Measurements from ENCODE around the gene NEK1. TPM values are rescaled to one million over a fixed set of nuclear protein-coding genes. Genes with fewer than 3 reads are reported as not detected.

Gene NEK1
- total RNA-seq, 1 experiment from 2014 or later: 10.3 TPM

DNA sequence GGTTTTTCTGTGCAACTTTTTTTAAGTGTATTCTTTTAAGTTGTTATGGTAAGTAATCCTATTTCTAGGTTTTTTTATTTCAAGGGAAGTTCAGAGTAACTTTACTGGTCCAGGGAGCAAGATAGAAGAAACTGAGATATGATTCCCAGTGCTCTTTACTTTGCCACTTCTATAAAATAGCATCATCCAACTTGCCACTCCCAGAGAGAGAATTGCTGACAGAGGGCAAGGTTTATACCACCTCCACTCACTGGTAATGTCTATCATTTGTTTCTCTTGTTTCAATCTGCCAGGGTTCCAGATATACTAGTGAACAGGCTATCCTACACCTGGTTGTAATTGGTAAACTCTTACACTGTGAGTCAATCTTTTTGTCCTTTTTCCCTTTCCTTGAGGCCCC, 4.5 kb upstream of the NEK1 start:
- POLR2A ChIA-PET: no interaction called here
- DNase-seq (ENCODE audit: low spot score) (no peak), ATAC-seq (no peak)
- H3K9me3 Mint-ChIP-seq: peaks cover 3% of the 10 kb centered on the region; the same call in 1 of the 2 replicates
- peaks cover 19% of the 10 kb centered on the region for H3K4me1 Mint-ChIP-seq
- no peak overlapping the region for H3K4me3 Mint-ChIP-seq
- CTCF ChIA-PET: no interaction called here
- no peaks in the 10 kb centered on the region for H3K27me3 Mint-ChIP-seq (ENCODE audit: low read depth)
- no peak overlapping the region for H3K27ac Mint-ChIP-seq
- no peaks in the 10 kb centered on the region for H3K36me3 Mint-ChIP-seq
- no peak for TF ChIP-seq ATF1 (CRISPR knock-in tag; IDR thresholded peaks at IDR 0.05)
- TF ChIP-seq, protein P1, sequence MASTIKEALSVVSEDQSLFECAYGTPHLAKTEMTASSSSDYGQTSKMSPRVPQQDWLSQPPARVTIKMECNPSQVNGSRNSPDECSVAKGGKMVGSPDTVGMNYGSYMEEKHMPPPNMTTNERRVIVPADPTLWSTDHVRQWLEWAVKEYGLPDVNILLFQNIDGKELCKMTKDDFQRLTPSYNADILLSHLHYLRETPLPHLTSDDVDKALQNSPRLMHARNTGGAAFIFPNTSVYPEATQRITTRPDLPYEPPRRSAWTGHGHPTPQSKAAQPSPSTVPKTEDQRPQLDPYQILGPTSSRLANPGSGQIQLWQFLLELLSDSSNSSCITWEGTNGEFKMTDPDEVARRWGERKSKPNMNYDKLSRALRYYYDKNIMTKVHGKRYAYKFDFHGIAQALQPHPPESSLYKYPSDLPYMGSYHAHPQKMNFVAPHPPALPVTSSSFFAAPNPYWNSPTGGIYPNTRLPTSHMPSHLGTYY (CRISPR knock-in tag; IDR thresholded peaks at IDR 0.05): no peak
- no peak for TF ChIP-seq TEAD4 (CRISPR knock-in tag; IDR thresholded peaks at IDR 0.05)
- TF ChIP-seq, protein P2, sequence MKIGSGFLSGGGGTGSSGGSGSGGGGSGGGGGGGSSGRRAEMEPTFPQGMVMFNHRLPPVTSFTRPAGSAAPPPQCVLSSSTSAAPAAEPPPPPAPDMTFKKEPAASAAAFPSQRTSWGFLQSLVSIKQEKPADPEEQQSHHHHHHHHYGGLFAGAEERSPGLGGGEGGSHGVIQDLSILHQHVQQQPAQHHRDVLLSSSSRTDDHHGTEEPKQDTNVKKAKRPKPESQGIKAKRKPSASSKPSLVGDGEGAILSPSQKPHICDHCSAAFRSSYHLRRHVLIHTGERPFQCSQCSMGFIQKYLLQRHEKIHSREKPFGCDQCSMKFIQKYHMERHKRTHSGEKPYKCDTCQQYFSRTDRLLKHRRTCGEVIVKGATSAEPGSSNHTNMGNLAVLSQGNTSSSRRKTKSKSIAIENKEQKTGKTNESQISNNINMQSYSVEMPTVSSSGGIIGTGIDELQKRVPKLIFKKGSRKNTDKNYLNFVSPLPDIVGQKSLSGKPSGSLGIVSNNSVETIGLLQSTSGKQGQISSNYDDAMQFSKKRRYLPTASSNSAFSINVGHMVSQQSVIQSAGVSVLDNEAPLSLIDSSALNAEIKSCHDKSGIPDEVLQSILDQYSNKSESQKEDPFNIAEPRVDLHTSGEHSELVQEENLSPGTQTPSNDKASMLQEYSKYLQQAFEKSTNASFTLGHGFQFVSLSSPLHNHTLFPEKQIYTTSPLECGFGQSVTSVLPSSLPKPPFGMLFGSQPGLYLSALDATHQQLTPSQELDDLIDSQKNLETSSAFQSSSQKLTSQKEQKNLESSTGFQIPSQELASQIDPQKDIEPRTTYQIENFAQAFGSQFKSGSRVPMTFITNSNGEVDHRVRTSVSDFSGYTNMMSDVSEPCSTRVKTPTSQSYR (CRISPR knock-in tag; IDR thresholded peaks at IDR 0.05): no peak
- TF ChIP-seq ZNF396 (CRISPR knock-in tag; IDR thresholded peaks at IDR 0.05; ENCODE audit: borderline replicate concordance): no peak
- TF ChIP-seq JAZF1 (CRISPR knock-in tag; IDR thresholded peaks at IDR 0.05): no peak
- TF ChIP-seq ZNF317 (CRISPR knock-in tag; IDR thresholded peaks at IDR 0.05; ENCODE audit: borderline replicate concordance, low read depth): no peak

DNA sequence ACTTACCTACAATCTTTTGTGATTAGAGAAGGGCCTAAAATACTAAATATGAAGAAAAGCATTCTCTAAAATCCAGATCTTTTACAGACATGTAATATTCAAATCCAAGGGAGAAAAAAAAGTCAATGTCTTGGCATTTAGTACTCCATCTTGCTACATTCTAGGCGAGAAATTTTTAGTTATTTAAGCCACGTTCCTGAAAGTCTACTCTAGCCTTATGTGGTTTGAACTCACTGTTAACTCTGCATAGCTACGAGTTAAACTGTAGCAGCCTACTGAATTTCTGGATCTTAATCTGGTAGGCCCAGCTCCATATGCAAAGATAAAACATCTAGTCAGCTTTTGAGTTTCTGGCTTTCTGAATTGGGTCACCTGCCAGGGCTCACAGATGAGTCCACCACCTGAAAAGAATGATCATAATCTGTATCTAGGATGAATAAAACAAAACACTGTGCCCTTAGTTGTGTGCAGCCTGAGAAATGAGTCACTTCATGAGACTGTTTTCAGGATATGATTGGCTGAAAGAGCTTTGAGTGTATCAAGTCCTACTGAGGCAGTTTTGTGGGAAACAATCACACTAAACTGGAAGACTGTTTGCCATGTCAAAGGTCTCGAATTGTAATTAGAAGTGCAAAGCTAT, 3.2 kb upstream of the NEK1 start:
- no peak for DNase-seq (ENCODE audit: low spot score)
- H3K27me3 Mint-ChIP-seq (ENCODE audit: low read depth): no peaks in the 10 kb centered on the region
- no peak for ATAC-seq
- ChIA-PET CTCF (no interaction called here), POLR2A (no interaction called here)
- no peak overlapping the region for H3K27ac Mint-ChIP-seq
- H3K4me1 Mint-ChIP-seq: peaks cover 21% of the 10 kb centered on the region
- H3K9me3 Mint-ChIP-seq: peaks cover 3% of the 10 kb centered on the region; the same call in 1 of the 2 replicates
- TF ChIP-seq, protein P3, sequence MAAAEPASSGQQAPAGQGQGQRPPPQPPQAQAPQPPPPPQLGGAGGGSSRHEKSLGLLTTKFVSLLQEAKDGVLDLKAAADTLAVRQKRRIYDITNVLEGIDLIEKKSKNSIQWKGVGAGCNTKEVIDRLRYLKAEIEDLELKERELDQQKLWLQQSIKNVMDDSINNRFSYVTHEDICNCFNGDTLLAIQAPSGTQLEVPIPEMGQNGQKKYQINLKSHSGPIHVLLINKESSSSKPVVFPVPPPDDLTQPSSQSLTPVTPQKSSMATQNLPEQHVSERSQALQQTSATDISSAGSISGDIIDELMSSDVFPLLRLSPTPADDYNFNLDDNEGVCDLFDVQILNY (CRISPR knock-in tag; IDR thresholded peaks at IDR 0.05): no peak
- TF ChIP-seq HMGA2 (CRISPR knock-in tag; IDR thresholded peaks at IDR 0.05) (no peak), MYBL2 (CRISPR knock-in tag; IDR thresholded peaks at IDR 0.05) (no peak), ZNF219 (CRISPR knock-in tag; IDR thresholded peaks at IDR 0.05; ENCODE audit: borderline replicate concordance) (no peak)
- TF ChIP-seq, protein P4, sequence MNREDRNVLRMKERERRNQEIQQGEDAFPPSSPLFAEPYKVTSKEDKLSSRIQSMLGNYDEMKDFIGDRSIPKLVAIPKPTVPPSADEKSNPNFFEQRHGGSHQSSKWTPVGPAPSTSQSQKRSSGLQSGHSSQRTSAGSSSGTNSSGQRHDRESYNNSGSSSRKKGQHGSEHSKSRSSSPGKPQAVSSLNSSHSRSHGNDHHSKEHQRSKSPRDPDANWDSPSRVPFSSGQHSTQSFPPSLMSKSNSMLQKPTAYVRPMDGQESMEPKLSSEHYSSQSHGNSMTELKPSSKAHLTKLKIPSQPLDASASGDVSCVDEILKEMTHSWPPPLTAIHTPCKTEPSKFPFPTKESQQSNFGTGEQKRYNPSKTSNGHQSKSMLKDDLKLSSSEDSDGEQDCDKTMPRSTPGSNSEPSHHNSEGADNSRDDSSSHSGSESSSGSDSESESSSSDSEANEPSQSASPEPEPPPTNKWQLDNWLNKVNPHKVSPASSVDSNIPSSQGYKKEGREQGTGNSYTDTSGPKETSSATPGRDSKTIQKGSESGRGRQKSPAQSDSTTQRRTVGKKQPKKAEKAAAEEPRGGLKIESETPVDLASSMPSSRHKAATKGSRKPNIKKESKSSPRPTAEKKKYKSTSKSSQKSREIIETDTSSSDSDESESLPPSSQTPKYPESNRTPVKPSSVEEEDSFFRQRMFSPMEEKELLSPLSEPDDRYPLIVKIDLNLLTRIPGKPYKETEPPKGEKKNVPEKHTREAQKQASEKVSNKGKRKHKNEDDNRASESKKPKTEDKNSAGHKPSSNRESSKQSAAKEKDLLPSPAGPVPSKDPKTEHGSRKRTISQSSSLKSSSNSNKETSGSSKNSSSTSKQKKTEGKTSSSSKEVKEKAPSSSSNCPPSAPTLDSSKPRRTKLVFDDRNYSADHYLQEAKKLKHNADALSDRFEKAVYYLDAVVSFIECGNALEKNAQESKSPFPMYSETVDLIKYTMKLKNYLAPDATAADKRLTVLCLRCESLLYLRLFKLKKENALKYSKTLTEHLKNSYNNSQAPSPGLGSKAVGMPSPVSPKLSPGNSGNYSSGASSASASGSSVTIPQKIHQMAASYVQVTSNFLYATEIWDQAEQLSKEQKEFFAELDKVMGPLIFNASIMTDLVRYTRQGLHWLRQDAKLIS (CRISPR knock-in tag; IDR thresholded peaks at IDR 0.05; ENCODE audit: borderline replicate concordance): no peak
- H3K36me3 Mint-ChIP-seq: no peaks in the 10 kb centered on the region
- no peak overlapping the region for H3K4me3 Mint-ChIP-seq
